GM23248 (cell line): ENCODE results near the gene MOGAT2.

Experiments used
- EZH2 ChIP-seq: fragments of 200-600 bp; sonication (generic); IDR thresholded peaks from 2 replicates; pipeline ENCODE4 v1.6.1; 2018; ENCODE audit warnings: antibody characterized with exemption, mild to moderate bottlenecking; ENCODE audit not compliant: insufficient read depth, poor library complexity, severe bottlenecking
- EZH2phosphoT487 ChIP-seq: fragments of 200-600 bp; sonication (generic); IDR thresholded peaks from 2 replicates; pipeline ENCODE4 v1.6.1; 2018; ENCODE audit warnings: antibody characterized with exemption, moderate library complexity, mild to moderate bottlenecking, low read depth; ENCODE audit not compliant: insufficient read depth

GRCh38 chr11:75733431-75734107 is 15.9 kb downstream of the MOGAT2 start:
- TF ChIP-seq EZH2 (no peak), EZH2phosphoT487 (no peak)
